ENCODE data around the gene SEMA4G. TPM values are rescaled to one million over a fixed set of nuclear protein-coding genes. Genes with fewer than 3 reads are reported as not detected.

SEMA4G gene
- total and polyA plus RNA-seq, 2 of the 13 experiments (the other 11 are each of a cell fraction or from before 2014, with no cell fraction given), result 46.2 to 207 TPM

DNA sequence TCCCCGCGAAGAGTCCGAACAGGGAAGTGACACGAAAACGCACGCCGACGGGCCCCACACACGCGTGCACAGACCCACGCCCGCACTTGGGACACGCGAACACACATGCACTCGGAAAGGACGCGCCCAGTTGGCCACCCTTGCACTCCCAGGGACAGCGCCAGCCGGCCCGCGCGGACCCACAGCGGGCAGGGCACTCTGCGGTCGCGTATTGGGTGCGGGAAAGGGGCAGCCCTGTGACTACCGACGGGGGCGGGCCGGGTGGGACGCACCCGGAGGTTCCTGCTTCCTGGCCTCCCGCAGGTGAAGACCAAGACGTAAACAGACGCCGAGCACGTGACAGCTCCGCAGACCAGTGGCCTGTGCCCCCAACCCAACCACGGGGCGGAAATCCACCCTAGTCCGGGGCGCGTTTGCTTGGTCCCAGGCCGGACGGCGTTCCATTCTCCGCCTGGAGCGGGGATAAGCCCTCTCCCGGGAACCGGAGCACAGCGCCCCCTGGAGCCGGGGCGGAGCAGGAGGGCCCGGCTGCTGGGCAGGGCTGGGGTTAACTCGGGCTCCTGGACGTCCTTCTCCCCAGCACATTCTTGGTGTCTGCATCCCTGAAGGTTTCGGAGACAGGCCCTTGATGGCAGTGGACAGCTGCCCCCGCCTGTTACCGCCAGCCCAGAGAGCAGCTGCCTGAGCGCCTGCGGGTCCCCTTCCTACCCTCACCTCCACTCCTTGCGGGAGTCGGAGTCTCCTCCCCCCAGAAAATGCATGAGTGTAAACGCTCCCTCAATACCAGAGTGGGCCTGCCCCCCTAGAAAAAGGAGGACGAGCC is 28.3 kb downstream of the SEMA4G start (continued):
- no peak for TF ChIP-seq ZNF451 (CRISPR knock-in tag; IDR thresholded peaks at IDR 0.05)
- TF ChIP-seq ZNF430 (CRISPR knock-in tag; IDR thresholded peaks at IDR 0.05), result no peak
- TF ChIP-seq ETV6 (CRISPR knock-in tag; conservative IDR thresholded peaks at IDR 0.05), result no peak
- no peak for TF ChIP-seq SNAI1 (CRISPR knock-in tag; IDR thresholded peaks at IDR 0.05; ENCODE audit: borderline replicate concordance)
- TF ChIP-seq, protein P1, sequence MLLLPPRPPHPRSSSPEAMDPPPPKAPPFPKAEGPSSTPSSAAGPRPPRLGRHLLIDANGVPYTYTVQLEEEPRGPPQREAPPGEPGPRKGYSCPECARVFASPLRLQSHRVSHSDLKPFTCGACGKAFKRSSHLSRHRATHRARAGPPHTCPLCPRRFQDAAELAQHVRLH (CRISPR knock-in tag; IDR thresholded peaks at IDR 0.05; ENCODE audit: borderline replicate concordance, low read depth), result peak; percentile 61; the same call in 1 of the 2 replicates
- no peak for TF ChIP-seq PAF1 (CRISPR knock-in tag; IDR thresholded peaks at IDR 0.05)
- TF ChIP-seq MED8 (CRISPR knock-in tag; IDR thresholded peaks at IDR 0.05; ENCODE audit: insufficient replicate concordance), result no peak
- peak; percentile 80 for TF ChIP-seq PHF8 (CRISPR knock-in tag; IDR thresholded peaks at IDR 0.05)
- TF ChIP-seq, protein P2, sequence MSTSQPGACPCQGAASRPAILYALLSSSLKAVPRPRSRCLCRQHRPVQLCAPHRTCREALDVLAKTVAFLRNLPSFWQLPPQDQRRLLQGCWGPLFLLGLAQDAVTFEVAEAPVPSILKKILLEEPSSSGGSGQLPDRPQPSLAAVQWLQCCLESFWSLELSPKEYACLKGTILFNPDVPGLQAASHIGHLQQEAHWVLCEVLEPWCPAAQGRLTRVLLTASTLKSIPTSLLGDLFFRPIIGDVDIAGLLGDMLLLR (CRISPR knock-in tag; IDR thresholded peaks at IDR 0.05), result no peak
- no peak for TF ChIP-seq RFX5 (IDR thresholded peaks at IDR 0.05; ENCODE audit: low read depth, low read length)
- TF ChIP-seq SIN3B (IDR thresholded peaks at IDR 0.05; ENCODE audit: low read length), result peak; percentile 35; the same call in 1 of the 2 replicates
- no peak for TF ChIP-seq NCOR1 (IDR thresholded peaks at IDR 0.05; ENCODE audit: borderline replicate concordance, low read length)
- no peak; the same call in 1 of the 2 replicates for TF ChIP-seq ZNF558 (CRISPR knock-in tag; IDR thresholded peaks at IDR 0.05; ENCODE audit: borderline replicate concordance)
- no peak; the same call in 1 of the 2 replicates for TF ChIP-seq FOXK1 (CRISPR knock-in tag; IDR thresholded peaks at IDR 0.05; ENCODE audit: borderline replicate concordance, low read depth)
- TF ChIP-seq, protein P3, sequence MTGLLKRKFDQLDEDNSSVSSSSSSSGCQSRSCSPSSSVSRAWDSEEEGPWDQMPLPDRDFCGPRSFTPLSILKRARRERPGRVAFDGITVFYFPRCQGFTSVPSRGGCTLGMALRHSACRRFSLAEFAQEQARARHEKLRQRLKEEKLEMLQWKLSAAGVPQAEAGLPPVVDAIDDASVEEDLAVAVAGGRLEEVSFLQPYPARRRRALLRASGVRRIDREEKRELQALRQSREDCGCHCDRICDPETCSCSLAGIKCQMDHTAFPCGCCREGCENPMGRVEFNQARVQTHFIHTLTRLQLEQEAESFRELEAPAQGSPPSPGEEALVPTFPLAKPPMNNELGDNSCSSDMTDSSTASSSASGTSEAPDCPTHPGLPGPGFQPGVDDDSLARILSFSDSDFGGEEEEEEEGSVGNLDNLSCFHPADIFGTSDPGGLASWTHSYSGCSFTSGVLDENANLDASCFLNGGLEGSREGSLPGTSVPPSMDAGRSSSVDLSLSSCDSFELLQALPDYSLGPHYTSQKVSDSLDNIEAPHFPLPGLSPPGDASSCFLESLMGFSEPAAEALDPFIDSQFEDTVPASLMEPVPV (CRISPR knock-in tag; IDR thresholded peaks at IDR 0.05), result no peak; the same call in 1 of the 2 replicates
- no peak for TF ChIP-seq TEAD2 (CRISPR knock-in tag; IDR thresholded peaks at IDR 0.05)
- TF ChIP-seq, protein P4, sequence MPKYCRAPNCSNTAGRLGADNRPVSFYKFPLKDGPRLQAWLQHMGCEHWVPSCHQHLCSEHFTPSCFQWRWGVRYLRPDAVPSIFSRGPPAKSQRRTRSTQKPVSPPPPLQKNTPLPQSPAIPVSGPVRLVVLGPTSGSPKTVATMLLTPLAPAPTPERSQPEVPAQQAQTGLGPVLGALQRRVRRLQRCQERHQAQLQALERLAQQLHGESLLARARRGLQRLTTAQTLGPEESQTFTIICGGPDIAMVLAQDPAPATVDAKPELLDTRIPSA (CRISPR knock-in tag; IDR thresholded peaks at IDR 0.05; ENCODE audit: borderline replicate concordance), result no peak
- no peak for TF ChIP-seq TAF15 (IDR thresholded peaks at IDR 0.05; ENCODE audit: low read depth, low read length, poor library complexity, severe bottlenecking)
- TF ChIP-seq, protein P5, sequence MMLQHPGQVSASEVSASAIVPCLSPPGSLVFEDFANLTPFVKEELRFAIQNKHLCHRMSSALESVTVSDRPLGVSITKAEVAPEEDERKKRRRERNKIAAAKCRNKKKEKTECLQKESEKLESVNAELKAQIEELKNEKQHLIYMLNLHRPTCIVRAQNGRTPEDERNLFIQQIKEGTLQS (CRISPR knock-in tag; IDR thresholded peaks at IDR 0.05), result peak; percentile 9; the same call in 1 of the 2 replicates
- TF ChIP-seq ZNF839 (CRISPR knock-in tag; IDR thresholded peaks at IDR 0.05; ENCODE audit: borderline replicate concordance), result peak; percentile 42; the same call in 1 of the 2 replicates
- no peak for TF ChIP-seq HMG20A (CRISPR knock-in tag; IDR thresholded peaks at IDR 0.05; ENCODE audit: borderline replicate concordance)
- TF ChIP-seq ZBTB7A (CRISPR knock-in tag; IDR thresholded peaks at IDR 0.05), result no peak; the same call in 1 of the 2 replicates
- no peak for TF ChIP-seq CBX1 (IDR thresholded peaks at IDR 0.05; ENCODE audit: low read depth)
- peak; percentile 16; the same call in 1 of the 2 replicates for TF ChIP-seq ERF (CRISPR knock-in tag; IDR thresholded peaks at IDR 0.05)
